ENCODE measurements around the gene TTC16.
"Not testable (repeated sequence)": the region's sequence is repeated elsewhere in the genome, so short reads cannot be mapped to it uniquely, and the experiment has no call there.

The TTC16 gene

GRCh38 chr9:127769929-127770582 lies 54.2 kb downstream of the TTC16 start:
- DNase-seq: no peak

- DNase-seq: no peak
These were observed 54.7 kb downstream of the TTC16 start for GRCh38 chr9:127770583-127770904.

GRCh38 chr9:127770905-127771569 lies 55.2 kb downstream of the TTC16 start:
- peak; percentile 99 for DNase-seq

- no peak for DNase-seq
These were observed 55.8 kb downstream of the TTC16 start for GRCh38 chr9:127771570-127772189.

- no peak for DNase-seq
These were observed 56.7 kb downstream of the TTC16 start for GRCh38 chr9:127772603-127773002.

- DNase-seq: no peak
These were observed 57.4 kb downstream of the TTC16 start for GRCh38 chr9:127773272-127773671.

GRCh38 chr9:127773981-127774380 lies 58.1 kb downstream of the TTC16 start:
- no peak for DNase-seq

GRCh38 chr9:127776195-127776923 lies 60.5 kb downstream of the TTC16 start:
- DNase-seq: peak; percentile 84

- peak; percentile 32 for DNase-seq
These were observed 61.0 kb downstream of the TTC16 start for GRCh38 chr9:127776924-127777289.

- DNase-seq: no peak
These were observed 61.6 kb downstream of the TTC16 start for GRCh38 chr9:127777368-127777980.

GRCh38 chr9:127778280-127779135 lies 62.6 kb downstream of the TTC16 start, which contains the start of gene SH2D3C:
TSS of gene SH2D3C (minus strand) at chr9:127778666. CDS start at chr9:127778627, 39 bp downstream.
- peak; percentile 65 for DNase-seq

GRCh38 chr9:127779136-127779981 lies 63.5 kb downstream of the TTC16 start:
- DNase-seq: peak; percentile 76

- no peak for DNase-seq
These were observed 64.4 kb downstream of the TTC16 start for GRCh38 chr9:127780126-127780885.

- DNase-seq: not testable (repeated sequence)
These were observed 65.0 kb downstream of the TTC16 start for GRCh38 chr9:127780909-127781308.
